ENCODE data around the gene CTR9. TPM values are rescaled to one million over a fixed set of nuclear protein-coding genes. Genes with fewer than 3 reads are reported as not detected.
"Not testable (repeated sequence)": the region's sequence is repeated elsewhere in the genome, so short reads cannot be mapped to it uniquely, and the experiment has no call there.

Gene CTR9
- total RNA-seq, 1 experiment from 2014 or later: 34.0 TPM

GRCh38 chr11:10808553-10809372, 57.7 kb downstream of the CTR9 start, which contains the start of gene EIF4G2:
Gene EIF4G2 (minus strand): TSS chr11:10808926.
- intact Hi-C loops (cut with micrococcal nuclease; ENCODE audit: unreplicated experiment): loop anchor here (5.0 to 10.0 kb wide), 3 partner anchors 49 to 124 kb away; partner anchors contain the start of gene ZBED5
- Mint-ChIP-seq H3K4me3 (ENCODE audit: low read depth, unreplicated experiment) (peak within 1 kb of the TSS; percentile 95), H3K27me3 (ENCODE audit: unreplicated experiment) (no peaks in the 10 kb centered on the region), H3K4me1 (ENCODE audit: low read depth, unreplicated experiment) (peaks cover 7% of the 10 kb centered on the region), H3K27ac (ENCODE audit: unreplicated experiment) (peak within 1 kb of the TSS; percentile 96), H3K36me3 (ENCODE audit: insufficient read depth, unreplicated experiment) (peaks cover 58% of the 10 kb centered on the region), H3K9me3 (ENCODE audit: low read depth, unreplicated experiment) (no peaks in the 10 kb centered on the region)
- no peak for TF ChIP-seq CTCF (IDR thresholded peaks at IDR 0.05; ENCODE audit: unreplicated experiment)
- CTCF ChIA-PET: interaction anchor here (0.6 to 2.9 kb wide), 16 partner anchors 10 to 613 kb away, joined by 3 to 13 read pairs (median 6); partner anchors contain the start of genes CTR9 and ZBED5
- no TSS peak for BruUV-seq (replicated peaks)
- peak; percentile 97 for DNase-seq

DNA sequence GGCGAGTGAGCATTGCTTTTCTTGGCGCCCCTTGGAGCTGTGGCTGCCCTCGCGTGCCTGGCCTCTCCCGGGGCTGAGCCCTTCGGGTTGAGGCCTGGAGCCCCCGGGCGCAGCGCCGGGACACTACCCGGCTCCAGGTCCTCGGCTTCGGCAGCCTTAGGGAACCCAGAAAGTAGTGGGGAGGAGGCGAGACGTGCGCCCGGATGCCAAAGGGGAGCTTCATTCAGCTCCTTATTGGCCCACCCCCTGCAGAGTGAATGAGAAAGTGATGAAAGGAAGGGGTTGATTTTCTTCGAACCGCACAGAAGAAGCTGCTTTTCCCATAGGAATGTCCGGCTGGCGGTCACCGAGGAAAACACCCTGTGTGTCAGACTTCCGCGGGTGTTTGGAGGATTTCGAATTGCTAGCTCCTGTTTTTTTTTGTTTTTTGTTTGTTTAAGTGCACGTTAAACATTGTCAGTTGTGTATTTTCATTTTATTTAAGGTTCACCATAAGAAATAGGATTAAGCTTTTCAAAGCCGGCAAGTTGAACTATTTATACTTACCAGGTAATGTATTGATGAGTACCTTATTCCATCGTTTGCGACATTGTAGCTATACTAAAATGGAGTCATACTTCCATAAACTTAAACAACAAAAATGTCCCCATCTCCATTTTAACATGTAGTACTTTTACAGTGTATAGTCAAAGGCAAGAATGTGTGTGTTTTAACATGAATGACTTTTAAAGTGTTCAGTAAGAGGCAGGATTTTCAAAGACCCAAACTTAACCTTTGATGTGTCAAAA, 58.5 kb downstream of the CTR9 start:
- no peaks in the 10 kb centered on the region for H3K9me3 Mint-ChIP-seq (ENCODE audit: low read depth, unreplicated experiment)
- H3K27me3 Mint-ChIP-seq (ENCODE audit: unreplicated experiment): no peaks in the 10 kb centered on the region
- TF ChIP-seq CTCF (IDR thresholded peaks at IDR 0.05; ENCODE audit: unreplicated experiment): no peak
- TSS peak; percentile 76 for BruUV-seq (replicated peaks)
- peak overlapping the region; percentile 95 for H3K4me3 Mint-ChIP-seq (ENCODE audit: low read depth, unreplicated experiment)
- CTCF ChIA-PET: interaction anchor here (0.6 to 2.9 kb wide), 13 partner anchors 16 to 201 kb away, joined by 3 to 13 read pairs (median 7); partner anchors contain the start of genes CTR9 and ZBED5
- peaks cover 7% of the 10 kb centered on the region for H3K4me1 Mint-ChIP-seq (ENCODE audit: low read depth, unreplicated experiment)
- peaks cover 52% of the 10 kb centered on the region for H3K36me3 Mint-ChIP-seq (ENCODE audit: insufficient read depth, unreplicated experiment)
- intact Hi-C loops (cut with micrococcal nuclease; ENCODE audit: unreplicated experiment): loop anchor here (5.0 to 10.0 kb wide), 3 partner anchors 48 to 123 kb away; partner anchors contain the start of gene ZBED5
- DNase-seq: peak; percentile 46
- peak overlapping the region; percentile 96 for H3K27ac Mint-ChIP-seq (ENCODE audit: unreplicated experiment)

DNA sequence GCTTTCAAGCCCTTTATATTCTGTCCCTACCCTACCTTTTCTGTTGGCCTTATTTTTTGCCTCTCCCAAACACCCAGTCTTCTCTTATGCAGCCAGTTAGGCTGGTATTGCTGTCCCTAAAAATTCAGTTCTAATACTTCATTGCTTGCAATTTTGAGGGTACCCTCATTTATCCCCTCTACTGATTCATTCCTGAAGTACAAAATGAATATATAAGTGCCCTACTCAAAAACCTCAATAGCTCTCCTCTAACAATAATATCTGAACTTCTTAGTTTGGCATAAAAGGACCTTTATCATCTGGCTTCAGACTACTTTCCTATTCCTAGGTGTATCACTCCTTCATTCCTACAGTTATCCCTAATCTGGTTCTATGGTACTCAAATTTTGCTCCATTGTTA, 62.9 kb downstream of the CTR9 start:
- Mint-ChIP-seq H3K36me3 (ENCODE audit: insufficient read depth, unreplicated experiment) (peaks cover 8% of the 10 kb centered on the region), H3K9me3 (ENCODE audit: low read depth, unreplicated experiment) (no peaks in the 10 kb centered on the region), H3K4me3 (ENCODE audit: low read depth, unreplicated experiment) (no peak overlapping the region), H3K27me3 (ENCODE audit: unreplicated experiment) (no peaks in the 10 kb centered on the region), H3K4me1 (ENCODE audit: low read depth, unreplicated experiment) (peaks cover 7% of the 10 kb centered on the region), H3K27ac (ENCODE audit: unreplicated experiment) (no peak overlapping the region)
- CTCF ChIA-PET: no interaction called here
- BruUV-seq (replicated peaks): no TSS peak
- intact Hi-C loops (cut with micrococcal nuclease; ENCODE audit: unreplicated experiment): no loop called here
- no peak for TF ChIP-seq CTCF (IDR thresholded peaks at IDR 0.05; ENCODE audit: unreplicated experiment)
- DNase-seq: no peak

DNA sequence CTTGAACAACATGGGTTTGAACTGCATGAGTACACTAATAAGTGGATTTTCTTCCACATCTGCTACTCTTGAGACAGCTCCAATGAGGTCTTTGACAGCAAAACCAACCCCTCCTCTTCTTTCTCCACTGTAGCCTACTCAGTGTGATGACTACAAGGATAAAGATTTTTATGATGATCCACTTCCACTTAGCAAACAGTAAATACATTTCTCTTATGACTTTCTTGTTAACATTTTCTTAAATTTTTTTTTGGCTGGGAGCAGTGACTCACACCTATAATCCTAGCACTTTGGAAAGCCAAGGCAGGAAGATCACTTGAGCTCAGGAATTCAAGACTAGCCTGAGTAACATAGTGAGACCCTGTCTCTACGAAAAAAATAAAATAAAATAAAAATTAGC, 67.5 kb downstream of the CTR9 start:
- Mint-ChIP-seq H3K36me3 (ENCODE audit: insufficient read depth, unreplicated experiment) (no peaks in the 10 kb centered on the region), H3K27me3 (ENCODE audit: unreplicated experiment) (no peaks in the 10 kb centered on the region), H3K4me1 (ENCODE audit: low read depth, unreplicated experiment) (no peaks in the 10 kb centered on the region), H3K9me3 (ENCODE audit: low read depth, unreplicated experiment) (no peaks in the 10 kb centered on the region), H3K4me3 (ENCODE audit: low read depth, unreplicated experiment) (no peak overlapping the region), H3K27ac (ENCODE audit: unreplicated experiment) (no peak overlapping the region)
- no peak for TF ChIP-seq CTCF (IDR thresholded peaks at IDR 0.05; ENCODE audit: unreplicated experiment)
- no TSS peak for BruUV-seq (replicated peaks)
- CTCF ChIA-PET: no interaction called here
- no peak for DNase-seq
- intact Hi-C loops (cut with micrococcal nuclease; ENCODE audit: unreplicated experiment): no loop called here

DNA sequence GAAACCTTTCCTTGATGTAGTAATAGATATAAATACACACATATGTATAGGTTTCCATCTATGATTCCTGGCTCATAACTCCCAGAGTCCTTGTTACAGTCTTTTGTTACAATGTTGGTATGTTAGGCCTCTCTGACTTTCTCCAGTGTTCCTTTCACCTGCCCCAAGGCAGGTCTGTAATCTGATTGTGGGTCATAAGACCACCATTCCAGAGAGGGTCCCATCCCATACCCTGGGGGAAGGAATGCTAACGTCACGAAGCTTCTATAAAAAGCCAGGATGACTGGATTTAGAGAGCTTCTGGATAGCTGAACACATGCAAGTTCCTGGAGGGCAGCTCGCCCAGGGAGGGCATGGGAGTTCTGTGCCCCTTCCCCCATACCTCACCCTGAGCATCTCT, 71.4 kb downstream of the CTR9 start:
- H3K36me3 Mint-ChIP-seq (ENCODE audit: insufficient read depth, unreplicated experiment); CTCF ChIA-PET; H3K27ac Mint-ChIP-seq (ENCODE audit: unreplicated experiment); H3K4me1 Mint-ChIP-seq (ENCODE audit: low read depth, unreplicated experiment); intact Hi-C loops (cut with micrococcal nuclease; ENCODE audit: unreplicated experiment); H3K4me3 Mint-ChIP-seq (ENCODE audit: low read depth, unreplicated experiment); H3K27me3 Mint-ChIP-seq (ENCODE audit: unreplicated experiment); BruUV-seq (replicated peaks); H3K9me3 Mint-ChIP-seq (ENCODE audit: low read depth, unreplicated experiment); DNase-seq: not testable (repeated sequence)

Data from Calu3 (cell line).